Ovary (tissue), 9 donors: Measurements from ENCODE around the gene AMBN. TPM values are rescaled to one million over a fixed set of nuclear protein-coding genes. Genes with fewer than 3 reads are reported as not detected.

Source experiments
- DNase-seq, 5 donors: peaks; one replicate each; pipeline ENCODE4 v3.0.0-alpha.2; 2019 to 2020
- H3K27ac ChIP-seq, 2 donors: fragments of 200-600 bp; one replicate each; pipeline versions ENCODE4 v1.5.1 to v1.8.0; 2019 to 2022
- H3K27me3 ChIP-seq: fragments of 200-600 bp; one replicate; pipeline ENCODE4 v1.8.0; 2022
- H3K36me3 ChIP-seq: fragments of 200-600 bp; sonication (generic); one replicate; pipeline ENCODE4 v1.5.1; 2019
- H3K4me1 ChIP-seq: one replicate; pipeline ENCODE4 v1.8.1; 2013; ENCODE audit warnings: mild to moderate bottlenecking, moderate library complexity; ENCODE audit not compliant: insufficient read depth
- H3K4me3 ChIP-seq: fragments of 200-600 bp; sonication (generic); one replicate; pipeline ENCODE4 v1.5.1; 2017
- H3K9me3 ChIP-seq, 2 donors: fragments of 200-600 bp in 1 of 2; sonication (generic) in 1 of 2; one replicate each; pipeline versions ENCODE4 v1.5.1 to v1.8.1; 2013 to 2019; ENCODE audit warnings: mild to moderate bottlenecking in 1 of 2, moderate library complexity in 1 of 2
- CTCF ChIP-seq, 3 donors: fragments of 450-650 bp in 2 of 3; fragments of 200-600 bp in 1 of 3; IDR thresholded peaks; one replicate each; pipeline versions ENCODE4 v1.5.1 to v1.8.0; 2016 to 2022; ENCODE audit warnings: antibody characterized with exemption in 3 of 3, mild to moderate bottlenecking in 1 of 3
- EP300 ChIP-seq: sonication (generic); formaldehyde crosslinking; IDR thresholded peaks from one replicate; pipeline ENCODE4 v1.6.1; 2017; ENCODE audit warnings: antibody characterized with exemption
- POLR2A ChIP-seq: fragments of 450-650 bp; IDR thresholded peaks from one replicate; pipeline ENCODE4 v1.6.1; 2017; ENCODE audit warnings: antibody characterized with exemption, mild to moderate bottlenecking, moderate library complexity
- WGBS, 3 donors: extraction: QIAGEN DNeasy Blood & Tissue Kit in 1 of 3; methylation state at CpG; one replicate each; pipeline versions ENCODE4 v1.1.5 to v1.1.7; 2013 to 2017; 5-methylcytosine and 5-hydroxymethylcytosine counted together
- intact Hi-C, 4 donors: fragments of 100-400 bp; cut with DNase I; formaldehyde crosslinking; loops; one replicate each; pipeline versions ENCODE4 v1.11.0 to v1.15.1; 2022 to 2023
- polyA plus RNA-seq, 2 donors: library from polyadenylated mRNA; stranded (reverse); fragments of 200-250 nt in 1 of 2; fragments of 350-450 nt in 1 of 2; fragmentation: Illumina TruSeq in 1 of 2; extraction: RNeasy Lipid Tissue Mini Kit (QIAGEN cat#74804) in 1 of 2; gene quantifications; one replicate each; pipeline ENCODE4 v1.2.3, GENCODE V29; 2013 to 2014
- total RNA-seq, 7 donors: library from RNA; depleted of rRNA in 2 of 7; stranded (reverse); fragments of >200 nt in 2 of 7; fragmentation: NEBNext Ultra II Directional in 3 of 7; extraction: Animal tissue kit (Norgen Biotek cat#: 25700) in 3 of 7; gene quantifications; one replicate each; pipeline versions ENCODE4 v1.1.0 to v1.2.4, GENCODE V29; 2016 to 2023
- donor health status: DM: no; HTN: no; CAD: no; lungs with moderate emphysema.
- donor health status: DM: no; HTN: no; CAD: no.
- donor health status: Bipolar disorder and iron deficiency.
- donor health status: DM: yes; HTN: yes; CAD: no.
- donor health status: DM: no; HTN: no; CAD: no.
- donor health status: DM: yes; HTN: yes; CAD: no.

The AMBN gene
- total and polyA plus RNA-seq, 9 donors: not detected

DNA sequence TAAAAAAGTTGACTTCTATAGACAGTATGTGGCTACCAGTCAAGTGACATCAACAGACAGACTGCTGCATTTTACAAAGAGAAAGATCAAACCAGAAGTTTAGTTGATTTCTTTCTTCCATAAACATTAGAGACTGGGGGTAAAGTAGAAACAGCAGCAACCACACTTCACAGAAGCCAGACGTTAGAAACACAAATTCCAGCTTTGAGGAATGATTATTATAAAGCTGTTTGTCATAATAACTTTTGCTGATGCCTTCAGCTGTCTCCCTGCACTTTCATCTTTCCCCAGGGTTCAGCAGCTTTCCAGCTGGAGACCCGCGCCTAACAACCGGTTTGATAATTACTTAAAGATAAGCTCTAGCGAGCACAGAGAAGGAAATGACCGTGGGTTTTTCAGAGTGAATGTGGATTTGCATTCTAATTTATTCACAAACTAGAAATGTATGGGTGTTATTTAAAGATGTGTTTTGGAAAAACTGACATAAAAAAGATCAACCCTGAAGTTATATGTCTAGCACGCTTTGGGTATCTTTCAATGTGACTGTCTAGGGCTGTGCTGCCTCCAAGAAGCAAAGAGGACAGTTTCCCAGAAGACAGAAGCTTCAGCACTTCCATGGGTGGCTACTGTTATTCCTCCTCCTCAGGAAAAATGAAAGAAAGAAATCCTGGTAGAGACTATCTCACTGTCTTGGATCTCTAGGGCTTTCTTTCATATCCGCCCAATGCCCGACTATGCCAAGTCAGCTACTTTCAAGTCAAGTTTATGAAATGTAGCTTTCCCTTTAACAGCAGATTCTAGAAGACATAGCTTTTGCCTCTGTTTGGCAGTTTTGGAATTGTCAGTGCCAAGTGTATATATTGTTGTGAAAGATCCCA is 21.5 kb downstream of the AMBN start:
- TF ChIP-seq CTCF (IDR thresholded peaks at IDR 0.05): no peak
- no peak for DNase-seq
- H3K27ac ChIP-seq: no peak overlapping the region
- no peaks in the 10 kb centered on the region for H3K9me3 ChIP-seq
- intact Hi-C loops: no loop called here
- no peak overlapping the region for H3K4me3 ChIP-seq
- H3K4me1 ChIP-seq: no peaks in the 10 kb centered on the region
- H3K27me3 ChIP-seq: no peaks in the 10 kb centered on the region
- WGBS, 3 donors: 4 to 8% (median 5%) methylated on average over 9 of the region's 9 CpGs
- no peaks in the 10 kb centered on the region for H3K36me3 ChIP-seq

- Histone ChIP-seq H3K4me1 (no peaks in the 10 kb centered on the region), H3K27ac (no peak overlapping the region), H3K4me3 (no peak overlapping the region), H3K27me3 (no peaks in the 10 kb centered on the region), H3K9me3 (no peaks in the 10 kb centered on the region), H3K36me3 (no peaks in the 10 kb centered on the region)
- TF ChIP-seq POLR2A (no peak), EP300 (no peak), CTCF (IDR thresholded peaks at IDR 0.05) (no peak)
- DNase-seq: no peak
- intact Hi-C loops: no loop called here
- 5 to 20% (median 13%) methylated on average over 3 of the region's 3 CpGs for WGBS, 3 donors
Observed at GRCh38 chr4:70614184-70614555, 22.1 kb downstream of the AMBN start.

- Histone ChIP-seq H3K9me3 (no peaks in the 10 kb centered on the region), H3K27me3 (no peaks in the 10 kb centered on the region), H3K36me3 (no peaks in the 10 kb centered on the region), H3K27ac (no peak overlapping the region), H3K4me3 (no peak overlapping the region), H3K4me1 (no peaks in the 10 kb centered on the region)
- 83 to 87% (median 85%) methylated on average over 4 of the region's 4 CpGs for WGBS, 3 donors
- no peak for DNase-seq
- intact Hi-C loops: no loop called here
- TF ChIP-seq EP300 (no peak), POLR2A (no peak)
Observed at GRCh38 chr4:70619288-70619687, 27.2 kb downstream of the AMBN start.

DNA sequence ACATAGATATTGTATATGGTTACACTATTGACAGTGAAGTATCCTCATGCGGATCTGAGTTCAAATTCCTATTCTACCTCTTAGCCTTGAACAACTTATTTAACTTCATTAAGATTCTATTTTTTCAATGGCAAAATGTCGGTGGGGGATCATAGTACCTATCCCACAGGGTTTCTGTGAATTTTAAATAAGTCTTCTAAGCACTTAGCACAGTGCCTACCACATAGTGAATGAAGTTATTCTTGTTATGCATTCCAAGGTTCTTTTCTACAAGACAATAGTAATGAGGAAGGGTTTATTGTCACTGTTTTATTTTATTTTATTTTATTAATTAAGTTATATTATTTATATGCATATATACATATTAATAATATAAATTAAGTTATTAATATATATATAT is 27.7 kb downstream of the AMBN start:
- DNase-seq: no peak
- TF ChIP-seq POLR2A: no peak
- no peak for TF ChIP-seq EP300
- TF ChIP-seq CTCF (IDR thresholded peaks at IDR 0.05): no peak
- H3K27ac ChIP-seq: no peak overlapping the region
- H3K4me3 ChIP-seq: no peak overlapping the region
- no peaks in the 10 kb centered on the region for H3K36me3 ChIP-seq
- intact Hi-C loops: no loop called here
- H3K9me3 ChIP-seq: no peaks in the 10 kb centered on the region
- H3K27me3 ChIP-seq: no peaks in the 10 kb centered on the region
- WGBS, 3 donors: 94 to 95% (median 95%) methylated on average over 2 of the region's 2 CpGs
- H3K4me1 ChIP-seq: no peaks in the 10 kb centered on the region

DNA sequence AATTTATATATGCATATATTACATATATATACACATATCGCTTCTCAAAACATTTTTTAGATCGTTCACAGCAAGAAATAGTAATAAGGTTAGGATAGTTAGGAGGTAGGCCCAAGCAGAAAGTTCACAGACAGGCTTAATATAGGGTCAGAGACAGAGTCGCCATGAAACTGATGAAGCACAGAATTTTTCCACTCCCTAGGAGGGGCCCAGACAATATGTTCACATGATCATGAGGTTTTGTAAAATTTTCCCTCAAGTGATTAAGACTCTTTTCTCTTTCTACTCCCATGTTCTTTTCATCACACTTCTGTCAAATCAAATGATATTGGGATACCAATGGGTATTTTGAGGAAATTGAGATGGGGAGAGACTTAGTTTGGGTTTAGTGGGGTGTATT is 31.3 kb downstream of the AMBN start:
- intact Hi-C loops: no loop called here
- Histone ChIP-seq H3K27ac (no peak overlapping the region), H3K4me3 (no peak overlapping the region), H3K27me3 (no peaks in the 10 kb centered on the region), H3K9me3 (no peaks in the 10 kb centered on the region), H3K4me1 (no peaks in the 10 kb centered on the region), H3K36me3 (no peaks in the 10 kb centered on the region)
- WGBS, 3 donors: 94 to 95% (median 95%) methylated on average over 3 of the region's 3 CpGs
- no peak for DNase-seq
- TF ChIP-seq EP300 (no peak), CTCF (IDR thresholded peaks at IDR 0.05) (no peak), POLR2A (no peak)
